GM12875 (cell line): ENCODE measurements around the gene ATG4C.
A peak's percentile ranks its signal among the peaks of the same experiment; 100 is the strongest.

Experiments
- H3K4me3 ChIP-seq: one replicate; pipeline ENCODE4 v1.5.1; 2011; ENCODE audit warnings: low read depth, low read length, control low read depth
- TF ChIP-seq, protein P1 (sequence below): IDR thresholded peaks from 2 replicates; pipeline ENCODE4 v1.5.1; 2011; ENCODE audit warnings: low read depth, mild to moderate bottlenecking, control low read depth, inconsistent platforms, low read length, moderate library complexity, borderline replicate concordance; ENCODE audit not compliant: insufficient read depth

ATG4C gene

DNA sequence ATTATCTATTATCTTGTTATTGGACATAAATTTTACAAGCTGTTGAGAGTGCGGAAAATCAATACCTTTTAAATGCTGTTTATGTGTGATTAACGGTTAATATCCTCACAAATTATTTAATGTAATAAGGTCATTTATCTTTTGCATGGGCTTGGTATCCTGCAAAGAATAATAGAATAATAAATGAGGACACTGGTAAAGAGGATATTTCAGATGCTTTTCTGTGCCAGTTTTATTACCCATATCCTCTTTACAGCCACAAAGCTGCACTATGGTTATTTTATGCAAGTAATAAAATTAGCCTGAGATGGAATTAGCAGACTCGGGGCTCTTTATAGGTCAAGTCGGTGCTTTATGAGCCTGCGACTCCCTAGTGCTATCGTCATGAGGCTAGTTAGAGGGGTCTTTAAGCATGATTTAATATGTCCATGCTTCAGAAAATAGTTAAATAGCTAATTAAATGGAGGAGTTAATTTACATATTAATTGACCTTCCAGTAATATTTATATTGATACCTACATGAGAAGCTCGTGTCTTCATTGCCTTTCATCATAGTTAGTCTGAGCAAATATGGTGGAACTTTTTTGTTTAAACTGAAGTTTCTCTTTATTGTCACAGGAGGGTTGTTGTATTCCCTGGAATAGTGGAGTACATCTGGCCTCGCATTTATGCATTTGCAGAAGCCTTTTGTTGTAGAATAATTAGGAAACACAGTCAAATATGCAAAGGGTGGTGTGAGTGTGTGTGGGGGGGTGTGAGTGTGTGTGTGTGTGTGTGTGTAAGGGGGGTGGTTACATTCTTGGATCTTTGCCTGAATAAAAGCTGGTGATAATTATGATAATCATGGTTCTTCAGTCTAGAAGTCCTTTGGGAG, 120.3 kb downstream of the ATG4C start:
- TF ChIP-seq, protein P1, sequence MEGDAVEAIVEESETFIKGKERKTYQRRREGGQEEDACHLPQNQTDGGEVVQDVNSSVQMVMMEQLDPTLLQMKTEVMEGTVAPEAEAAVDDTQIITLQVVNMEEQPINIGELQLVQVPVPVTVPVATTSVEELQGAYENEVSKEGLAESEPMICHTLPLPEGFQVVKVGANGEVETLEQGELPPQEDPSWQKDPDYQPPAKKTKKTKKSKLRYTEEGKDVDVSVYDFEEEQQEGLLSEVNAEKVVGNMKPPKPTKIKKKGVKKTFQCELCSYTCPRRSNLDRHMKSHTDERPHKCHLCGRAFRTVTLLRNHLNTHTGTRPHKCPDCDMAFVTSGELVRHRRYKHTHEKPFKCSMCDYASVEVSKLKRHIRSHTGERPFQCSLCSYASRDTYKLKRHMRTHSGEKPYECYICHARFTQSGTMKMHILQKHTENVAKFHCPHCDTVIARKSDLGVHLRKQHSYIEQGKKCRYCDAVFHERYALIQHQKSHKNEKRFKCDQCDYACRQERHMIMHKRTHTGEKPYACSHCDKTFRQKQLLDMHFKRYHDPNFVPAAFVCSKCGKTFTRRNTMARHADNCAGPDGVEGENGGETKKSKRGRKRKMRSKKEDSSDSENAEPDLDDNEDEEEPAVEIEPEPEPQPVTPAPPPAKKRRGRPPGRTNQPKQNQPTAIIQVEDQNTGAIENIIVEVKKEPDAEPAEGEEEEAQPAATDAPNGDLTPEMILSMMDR = no peak
- no peak overlapping the region for H3K4me3 ChIP-seq

GRCh38 chr1:62904856-62905225, 120.9 kb downstream of the ATG4C start:
- H3K4me3 ChIP-seq = no peak overlapping the region
- TF ChIP-seq, protein P1 = no peak

- H3K4me3 ChIP-seq = no peak overlapping the region
Observed at GRCh38 chr1:62905309-62905708, 121.4 kb downstream of the ATG4C start.

GRCh38 chr1:62905872-62906271, 121.9 kb downstream of the ATG4C start:
- TF ChIP-seq, protein P1 = no peak
- H3K4me3 ChIP-seq = no peak overlapping the region

More at GRCh38 chr1:62905309-62905708, 121.4 kb downstream of the ATG4C start:
- TF ChIP-seq, protein P1 = no peak

- TF ChIP-seq, protein P1 = peak; percentile 47; the same call in 1 of the 2 replicates
Observed at GRCh38 chr1:62906428-62906886, 122.5 kb downstream of the ATG4C start.

DNA sequence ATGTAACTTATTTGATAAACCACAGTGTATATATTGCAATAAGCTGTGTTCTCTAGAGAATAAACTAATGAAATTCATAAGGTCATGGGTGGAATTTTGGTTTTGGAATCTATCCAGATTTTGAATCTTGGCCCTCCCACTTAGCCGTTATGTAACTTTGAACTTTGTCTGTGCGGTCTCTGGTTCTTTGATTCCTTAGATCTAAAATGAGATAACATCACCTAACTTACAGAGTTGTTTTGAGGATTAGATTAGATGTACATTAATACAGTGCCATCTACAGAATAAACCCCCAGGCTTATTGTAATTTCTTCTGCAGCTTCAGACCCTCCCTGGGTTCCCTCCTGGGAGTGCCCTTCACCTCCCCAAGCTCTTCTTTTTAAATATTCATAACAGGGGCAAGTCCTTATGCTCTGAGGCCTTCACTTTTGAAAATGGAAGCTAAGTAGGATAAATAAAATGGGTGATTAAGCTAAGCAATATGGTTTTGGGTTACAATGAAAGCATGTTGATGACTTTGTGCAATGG, 124.3 kb downstream of the ATG4C start:
- TF ChIP-seq, protein P1 = no peak
- no peak overlapping the region for H3K4me3 ChIP-seq

More at GRCh38 chr1:62906428-62906886, 122.5 kb downstream of the ATG4C start:
- no peak overlapping the region for H3K4me3 ChIP-seq
